HepG2 (cell line): ENCODE results near the gene SGPL1. TPM values are rescaled to one million over a fixed set of nuclear protein-coding genes. Genes with fewer than 3 reads are reported as not detected.

Experiments used
- ATAC-seq: fragments of 200-7000 bp; cut with Tn5 transposase; 3 replicates; pipeline ENCODE4 v1.9.1; 2020; ENCODE audit warnings: mild to moderate bottlenecking, moderate library complexity
- BruUV-seq: library from RNA; stranded (reverse); fragments of 400-500 nt; replicated peaks from 2 replicates; lab custom pipeline; 2021; lab: Mats Ljungman, UMichigan
- CTCF ChIA-PET: fragments of 300-600 bp; formaldehyde crosslinking; extraction: SDS; loops from one replicate; lab custom pipeline; 2021; ENCODE audit warnings: low total read pairs, inconsistent platforms, low intra/inter-chr PET ratio; lab: Yijun Ruan, JAX
- POLR2A ChIA-PET: fragments of 350-600 bp; sonication (Branson Sonifier 250); formaldehyde crosslinking; loops from one replicate; lab custom pipeline; 2020; ENCODE audit warnings: antibody characterized with exemption, inconsistent platforms; lab: Yijun Ruan, JAX
- DNase-seq: peaks from one replicate; pipeline ENCODE4 v3.0.0-alpha.2; 2015; ENCODE audit warnings: low spot score
- FAIRE-seq: peaks from 3 replicates; lab custom pipeline; 2011; peaks lifted over from hg19 to GRCh38; lab: Jason Lieb, UNC
- H2AFZ ChIP-seq: one replicate; pipeline ENCODE4 v1.6.1; 2011; ENCODE audit warnings: low read length, inconsistent platforms
- H3K27ac ChIP-seq: fragments of 300-600 bp; 3 replicates; pipeline ENCODE4 v1.8.0; 2011; ENCODE audit warnings: mixed run types, mild to moderate bottlenecking, mixed read lengths, low read length, inconsistent platforms; ENCODE audit not compliant: insufficient read depth; ENCODE audit errors: extremely low read length
- H3K27me3 ChIP-seq, 2 experiments: fragments of 200-600 bp in 1 of 2; 2 replicates in 1 of 2; 3 replicates in 1 of 2; pipeline versions ENCODE4 v1.6.0 to v1.8.0; 2011; ENCODE audit warnings: low read length in 2 of 2, mild to moderate bottlenecking in 2 of 2, moderate library complexity in 2 of 2, inconsistent platforms in 1 of 2; ENCODE audit not compliant: insufficient read depth in 2 of 2, control insufficient read depth in 1 of 2
- H3K36me3 ChIP-seq, 2 experiments: fragments of 200-600 bp in 1 of 2; replicated peaks in 1 of 2; 2 replicates in 1 of 2; 3 replicates in 1 of 2; pipeline versions ENCODE4 v1.5.1 to v1.8.0; 2011; ENCODE audit warnings: low read length in 2 of 2, inconsistent platforms in 1 of 2; ENCODE audit not compliant: insufficient read depth in 2 of 2, control insufficient read depth in 1 of 2
- H3K4me1 ChIP-seq: 2 replicates; pipeline ENCODE4 v1.5.1; 2012; ENCODE audit warnings: low read length, inconsistent platforms; ENCODE audit not compliant: insufficient read depth
- H3K4me2 ChIP-seq: 2 replicates; pipeline ENCODE4 v1.6.0; 2011; ENCODE audit warnings: low read depth, low read length, inconsistent platforms
- H3K4me3 ChIP-seq, 3 experiments: fragments of 200-600 bp in 1 of 3; sonication (generic), shearing (Covaris generic) in 1 of 3; replicated peaks in 1 of 3; 2 replicates each; pipeline ENCODE4 v1.5.1; 2011 to 2016; ENCODE audit warnings: low read length in 3 of 3, inconsistent platforms in 2 of 3, low read depth in 2 of 3, mild to moderate bottlenecking in 2 of 3, control low read depth in 1 of 3, mixed read lengths in 1 of 3; ENCODE audit not compliant: insufficient read depth in 1 of 3
- H3K79me2 ChIP-seq: one replicate; pipeline ENCODE4 v1.6.1; 2011; ENCODE audit warnings: low read length, inconsistent platforms; ENCODE audit not compliant: insufficient read depth
- H3K9ac ChIP-seq: 2 replicates; pipeline ENCODE4 v1.6.0; 2011; ENCODE audit warnings: mild to moderate bottlenecking, low read depth, low read length, inconsistent platforms; ENCODE audit not compliant: insufficient read depth
- H3K9me3 ChIP-seq: 2 replicates; pipeline ENCODE4 v1.5.1; 2012; ENCODE audit warnings: mild to moderate bottlenecking, low read length
- H4K20me1 ChIP-seq: 2 replicates; pipeline ENCODE4 v1.6.0; 2011; ENCODE audit warnings: inconsistent platforms, mild to moderate bottlenecking, low read length, moderate library complexity; ENCODE audit not compliant: insufficient read depth
- CCDC6 ChIP-seq: sonication (generic); formaldehyde crosslinking; IDR thresholded peaks from 2 replicates; pipeline ENCODE4 v1.8.1; 2022; ENCODE audit warnings: mild to moderate bottlenecking, missing genetic modification reagents, moderate library complexity
- ELF3 ChIP-seq: IDR thresholded peaks from 2 replicates; pipeline ENCODE4 v1.6.1; 2016; ENCODE audit warnings: missing genetic modification reagents, missing compliant biosample characterization
- HOXA5 ChIP-seq: sonication (generic); formaldehyde crosslinking; IDR thresholded peaks from 2 replicates; pipeline ENCODE4 v1.4.0; 2020; ENCODE audit warnings: missing genetic modification reagents
- KDM6A ChIP-seq: IDR thresholded peaks from 2 replicates; pipeline ENCODE4 v1.6.1; 2016; ENCODE audit warnings: low read depth
- NFKB2 ChIP-seq: sonication (generic); formaldehyde crosslinking; IDR thresholded peaks from 2 replicates; pipeline ENCODE4 v1.4.0; 2020; ENCODE audit warnings: missing genetic modification reagents, borderline replicate concordance
- TAF15 ChIP-seq: fragments of 200-400 bp; formaldehyde crosslinking; IDR thresholded peaks from one replicate; pipeline ENCODE4 v1.6.1; 2018; ENCODE audit warnings: mild to moderate bottlenecking, low read depth, low read length; ENCODE audit not compliant: poor library complexity, severe bottlenecking
- ZMYM4 ChIP-seq: sonication (generic); formaldehyde crosslinking; IDR thresholded peaks from 2 replicates; pipeline ENCODE4 v1.8.1; 2023; ENCODE audit warnings: mild to moderate bottlenecking, missing genetic modification reagents
- ZNF44 ChIP-seq: sonication (generic); formaldehyde crosslinking; IDR thresholded peaks from 2 replicates; pipeline ENCODE4 v1.5.1; 2020; ENCODE audit warnings: mild to moderate bottlenecking, missing genetic modification reagents
- ZNF468 ChIP-seq: sonication (generic); formaldehyde crosslinking; IDR thresholded peaks from 2 replicates; pipeline ENCODE4 v1.8.0; 2022; ENCODE audit warnings: mild to moderate bottlenecking, moderate library complexity, missing genetic modification reagents
- in situ Hi-C: cut with HindIII; loops from 2 replicates; pipeline ENCODE4 v1.10.0; 2017; ENCODE audit warnings: low pct_unique_long_range_greater_than_20kb; ENCODE audit not compliant: extremely low pct_ligation_motif_present
- intact Hi-C: fragments of 100-400 bp; cut with micrococcal nuclease; formaldehyde crosslinking; loops from one replicate; pipeline ENCODE4 v1.10.0; 2022; ENCODE audit not compliant: unreplicated experiment
- polyA plus RNA-seq, 8 experiments: library from polyadenylated mRNA; depleted of rRNA in 3 of 8; stranded (reverse) in 7 of 8; unstranded in 1 of 8; fragments of >200 nt; fragmentation: Illumina TruSeq in 4 of 8; extraction: Trizol in 4 of 8; gene quantifications; 2 replicates each; pipeline versions ENCODE4 v1.2.1 to v1.2.3, GENCODE V29; 2011 to 2016; ENCODE audit warnings: low read depth in 4 of 8, missing spikeins in 1 of 8, mixed read lengths in 1 of 8; ENCODE audit not compliant: insufficient read depth in 1 of 8
- total RNA-seq, 5 experiments: library from RNA; depleted of rRNA; stranded (reverse); fragments of >200 nt; fragmentation: Illumina TruSeq; extraction: Trizol; gene quantifications; 2 replicates each; pipeline ENCODE4 v1.2.3, GENCODE V29; 2016; ENCODE audit warnings: low read depth in 1 of 5
- TF ChIP-seq, protein P1 (sequence below): sonication (generic); formaldehyde crosslinking; IDR thresholded peaks from 2 replicates; pipeline ENCODE4 v1.4.0; 2020; ENCODE audit warnings: mild to moderate bottlenecking, low read depth, missing genetic modification reagents
- TF ChIP-seq, protein P2 (sequence below): sonication (generic); formaldehyde crosslinking; IDR thresholded peaks from 2 replicates; pipeline ENCODE4 v1.4.0; 2020; ENCODE audit warnings: low read depth, missing genetic modification reagents
- TF ChIP-seq, protein P3 (sequence below): sonication (generic); formaldehyde crosslinking; IDR thresholded peaks from 2 replicates; pipeline ENCODE4 v1.9.0; 2021; ENCODE audit warnings: missing genetic modification reagents, borderline replicate concordance

The SGPL1 gene
- total and polyA plus RNA-seq, 2 of the 13 experiments (the other 11 are each of a cell fraction or from before 2014, with no cell fraction given) = 17.6 to 25.0 TPM

DNA sequence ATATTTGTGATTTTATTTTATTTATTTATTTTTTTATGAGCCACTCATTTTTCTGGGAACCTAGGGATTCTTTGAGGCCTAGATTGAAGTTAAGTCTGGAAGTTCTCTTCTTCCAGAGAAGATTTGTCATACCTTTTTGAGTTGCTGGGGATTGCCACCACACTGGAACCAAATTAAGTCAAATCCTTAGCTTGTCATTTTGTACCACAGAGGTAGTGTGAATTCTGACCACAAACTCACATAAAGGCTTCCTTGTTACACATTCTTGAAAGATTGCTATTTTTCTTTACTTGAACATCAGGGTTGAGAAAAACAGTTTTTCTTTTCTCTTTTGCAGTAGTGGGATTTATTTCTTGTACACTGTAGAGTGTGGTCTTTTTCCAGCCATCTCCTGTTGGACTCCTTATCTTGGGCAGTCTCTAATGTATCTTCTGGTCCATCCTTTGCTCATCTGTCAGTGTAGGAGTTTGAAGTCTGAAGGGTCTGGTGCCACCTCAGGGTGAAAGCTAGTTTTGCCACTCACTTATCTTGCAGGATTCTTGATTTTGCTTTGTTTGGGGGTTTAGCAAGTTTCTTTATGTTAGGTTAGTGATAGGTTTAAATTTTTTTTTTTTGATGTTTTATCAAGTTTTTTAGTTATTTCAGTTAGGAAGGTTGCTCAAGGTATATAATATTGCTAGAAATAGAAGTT lies 47.9 kb downstream of the SGPL1 start:
- H2AFZ ChIP-seq = no peak overlapping the region
- FAIRE-seq (no peak), DNase-seq (no peak), ATAC-seq (no peak)
- no peaks in the 10 kb centered on the region; a peak in 1 of 5 replicates for H3K27me3 ChIP-seq
- H3K27ac ChIP-seq = no peak overlapping the region
- no peak overlapping the region for H3K4me2 ChIP-seq
- POLR2A ChIA-PET = interaction anchor here (0.7 kb wide), 1 partner anchor 24 kb away, joined by 3 read pairs; no protein-coding TSS in a partner anchor
- intact Hi-C loops (no loop called here), in situ Hi-C loops (no loop called here)
- BruUV-seq = no TSS peak
- H3K9ac ChIP-seq = no peak overlapping the region
- 0 out of 2 replicates have a peak, but pooled peaks cover 6% of the 10 kb centered on the region for H3K4me1 ChIP-seq
- H3K79me2 ChIP-seq = no peaks in the 10 kb centered on the region
- H3K36me3 ChIP-seq = peaks cover 3 to 7% of the 10 kb centered on the region in 2 experiments; a peak in 4 of 5 replicates
- TF ChIP-seq, protein P1, sequence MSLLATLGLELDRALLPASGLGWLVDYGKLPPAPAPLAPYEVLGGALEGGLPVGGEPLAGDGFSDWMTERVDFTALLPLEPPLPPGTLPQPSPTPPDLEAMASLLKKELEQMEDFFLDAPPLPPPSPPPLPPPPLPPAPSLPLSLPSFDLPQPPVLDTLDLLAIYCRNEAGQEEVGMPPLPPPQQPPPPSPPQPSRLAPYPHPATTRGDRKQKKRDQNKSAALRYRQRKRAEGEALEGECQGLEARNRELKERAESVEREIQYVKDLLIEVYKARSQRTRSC (CRISPR knock-in tag) = no peak
- TF ChIP-seq HOXA5 (no peak), ZNF468 (CRISPR knock-in tag) (no peak), NFKB2 (no peak), CCDC6 (CRISPR knock-in tag) (no peak), ELF3 (no peak), ZNF44 (no peak), KDM6A (CRISPR knock-in tag) (no peak), ZMYM4 (no peak), TAF15 (no peak)
- TF ChIP-seq, protein P2, sequence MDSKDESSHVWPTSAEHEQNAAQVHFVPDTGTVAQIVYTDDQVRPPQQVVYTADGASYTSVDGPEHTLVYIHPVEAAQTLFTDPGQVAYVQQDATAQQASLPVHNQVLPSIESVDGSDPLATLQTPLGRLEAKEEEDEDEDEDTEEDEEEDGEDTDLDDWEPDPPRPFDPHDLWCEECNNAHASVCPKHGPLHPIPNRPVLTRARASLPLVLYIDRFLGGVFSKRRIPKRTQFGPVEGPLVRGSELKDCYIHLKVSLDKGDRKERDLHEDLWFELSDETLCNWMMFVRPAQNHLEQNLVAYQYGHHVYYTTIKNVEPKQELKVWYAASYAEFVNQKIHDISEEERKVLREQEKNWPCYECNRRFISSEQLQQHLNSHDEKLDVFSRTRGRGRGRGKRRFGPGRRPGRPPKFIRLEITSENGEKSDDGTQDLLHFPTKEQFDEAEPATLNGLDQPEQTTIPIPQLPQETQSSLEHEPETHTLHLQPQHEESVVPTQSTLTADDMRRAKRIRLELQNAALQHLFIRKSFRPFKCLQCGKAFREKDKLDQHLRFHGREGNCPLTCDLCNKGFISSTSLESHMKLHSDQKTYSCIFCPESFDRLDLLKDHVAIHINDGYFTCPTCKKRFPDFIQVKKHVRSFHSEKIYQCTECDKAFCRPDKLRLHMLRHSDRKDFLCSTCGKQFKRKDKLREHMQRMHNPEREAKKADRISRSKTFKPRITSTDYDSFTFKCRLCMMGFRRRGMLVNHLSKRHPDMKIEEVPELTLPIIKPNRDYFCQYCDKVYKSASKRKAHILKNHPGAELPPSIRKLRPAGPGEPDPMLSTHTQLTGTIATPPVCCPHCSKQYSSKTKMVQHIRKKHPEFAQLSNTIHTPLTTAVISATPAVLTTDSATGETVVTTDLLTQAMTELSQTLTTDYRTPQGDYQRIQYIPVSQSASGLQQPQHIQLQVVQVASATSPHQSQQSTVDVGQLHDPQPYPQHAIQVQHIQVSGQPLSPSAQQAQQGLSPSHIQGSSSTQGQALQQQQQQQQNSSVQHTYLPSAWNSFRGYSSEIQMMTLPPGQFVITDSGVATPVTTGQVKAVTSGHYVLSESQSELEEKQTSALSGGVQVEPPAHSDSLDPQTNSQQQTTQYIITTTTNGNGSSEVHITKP = no peak
- TF ChIP-seq, protein P3, sequence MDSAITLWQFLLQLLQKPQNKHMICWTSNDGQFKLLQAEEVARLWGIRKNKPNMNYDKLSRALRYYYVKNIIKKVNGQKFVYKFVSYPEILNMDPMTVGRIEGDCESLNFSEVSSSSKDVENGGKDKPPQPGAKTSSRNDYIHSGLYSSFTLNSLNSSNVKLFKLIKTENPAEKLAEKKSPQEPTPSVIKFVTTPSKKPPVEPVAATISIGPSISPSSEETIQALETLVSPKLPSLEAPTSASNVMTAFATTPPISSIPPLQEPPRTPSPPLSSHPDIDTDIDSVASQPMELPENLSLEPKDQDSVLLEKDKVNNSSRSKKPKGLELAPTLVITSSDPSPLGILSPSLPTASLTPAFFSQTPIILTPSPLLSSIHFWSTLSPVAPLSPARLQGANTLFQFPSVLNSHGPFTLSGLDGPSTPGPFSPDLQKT (CRISPR knock-in tag) = no peak
- H4K20me1 ChIP-seq = no peaks in the 10 kb centered on the region
- no peaks in the 10 kb centered on the region for H3K9me3 ChIP-seq
- no peak overlapping the region for H3K4me3 ChIP-seq
- CTCF ChIA-PET = no interaction called here
